SK-N-SH (cell line): Measurements from ENCODE around the gene SALL3.

Source experiments
- EP300 ChIP-seq, 2 experiments: IDR thresholded peaks; 2 replicates each; pipeline versions ENCODE4 v1.4.0 to v1.6.1; 2012; ENCODE audit warnings: borderline replicate concordance in 1 of 2, low read depth in 1 of 2, low read length in 1 of 2
- FOXM1 ChIP-seq: IDR thresholded peaks from 2 replicates; pipeline ENCODE4 v1.4.0; 2012; ENCODE audit warnings: low read depth, mild to moderate bottlenecking
- IRF3 ChIP-seq: fragments of 150-350 bp; IDR thresholded peaks from 2 replicates; pipeline ENCODE4 v1.6.1; 2016; ENCODE audit warnings: mild to moderate bottlenecking, low read depth, low read length
- MAX ChIP-seq: IDR thresholded peaks from 2 replicates; pipeline ENCODE4 v1.4.0; 2012; ENCODE audit warnings: low read depth
- NRF1 ChIP-seq: IDR thresholded peaks from 2 replicates; pipeline ENCODE4 v1.6.1; 2012; ENCODE audit warnings: low read depth, mild to moderate bottlenecking, low read length
- RCOR1 ChIP-seq: fragments of 150-350 bp; IDR thresholded peaks from 2 replicates; pipeline ENCODE4 v1.6.1; 2017; ENCODE audit warnings: antibody characterized with exemption, low read length
- RFX5 ChIP-seq: IDR thresholded peaks from 2 replicates; pipeline ENCODE4 v1.6.1; 2012; ENCODE audit warnings: mild to moderate bottlenecking, improper control_type of control experiment, low read length
- TAF1 ChIP-seq: IDR thresholded peaks from 2 replicates; pipeline ENCODE4 v1.6.1; 2012; ENCODE audit warnings: low read depth, mild to moderate bottlenecking, low read length, moderate library complexity, borderline replicate concordance
- ZBTB33 ChIP-seq: IDR thresholded peaks from 2 replicates; pipeline ENCODE4 v1.4.0; 2012; ENCODE audit warnings: low read depth, borderline replicate concordance
- TF ChIP-seq, protein P1 (sequence below): IDR thresholded peaks from 2 replicates; pipeline ENCODE4 v1.6.1; 2012; ENCODE audit warnings: mild to moderate bottlenecking, low read depth, low read length, moderate library complexity
- TF ChIP-seq, protein P2 (sequence below): fragments of 200-600 bp; sonication (generic); IDR thresholded peaks from 2 replicates; pipeline ENCODE4 v1.6.1; 2017; ENCODE audit warnings: antibody characterized with exemption, mild to moderate bottlenecking, moderate library complexity
- TF ChIP-seq, protein P3 (sequence below): fragments of 150-350 bp; IDR thresholded peaks from 2 replicates; pipeline ENCODE4 v1.6.1; 2017; ENCODE audit warnings: antibody characterized with exemption, low read length, low read depth, borderline replicate concordance

DNA sequence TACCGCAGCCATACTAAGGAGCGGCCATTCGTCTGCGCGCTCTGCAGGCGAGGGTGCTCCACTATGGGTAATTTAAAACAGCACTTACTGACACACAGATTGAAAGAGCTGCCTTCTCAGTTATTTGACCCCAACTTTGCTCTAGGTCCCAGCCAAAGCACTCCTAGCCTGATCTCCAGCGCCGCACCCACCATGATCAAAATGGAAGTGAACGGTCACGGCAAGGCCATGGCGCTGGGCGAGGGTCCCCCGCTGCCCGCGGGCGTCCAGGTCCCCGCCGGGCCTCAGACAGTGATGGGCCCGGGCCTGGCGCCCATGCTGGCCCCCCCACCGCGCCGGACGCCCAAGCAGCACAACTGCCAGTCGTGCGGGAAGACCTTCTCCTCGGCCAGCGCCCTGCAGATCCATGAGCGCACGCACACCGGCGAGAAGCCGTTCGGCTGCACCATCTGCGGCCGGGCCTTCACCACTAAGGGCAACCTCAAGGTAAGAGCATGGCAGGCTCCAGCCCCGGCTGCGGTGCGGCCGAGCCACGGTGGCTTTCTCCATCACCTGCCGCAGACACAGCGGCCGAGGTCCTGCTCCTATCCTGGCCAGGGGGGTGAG lies 15.5 kb downstream of the SALL3 start:
- TF ChIP-seq, protein P1, sequence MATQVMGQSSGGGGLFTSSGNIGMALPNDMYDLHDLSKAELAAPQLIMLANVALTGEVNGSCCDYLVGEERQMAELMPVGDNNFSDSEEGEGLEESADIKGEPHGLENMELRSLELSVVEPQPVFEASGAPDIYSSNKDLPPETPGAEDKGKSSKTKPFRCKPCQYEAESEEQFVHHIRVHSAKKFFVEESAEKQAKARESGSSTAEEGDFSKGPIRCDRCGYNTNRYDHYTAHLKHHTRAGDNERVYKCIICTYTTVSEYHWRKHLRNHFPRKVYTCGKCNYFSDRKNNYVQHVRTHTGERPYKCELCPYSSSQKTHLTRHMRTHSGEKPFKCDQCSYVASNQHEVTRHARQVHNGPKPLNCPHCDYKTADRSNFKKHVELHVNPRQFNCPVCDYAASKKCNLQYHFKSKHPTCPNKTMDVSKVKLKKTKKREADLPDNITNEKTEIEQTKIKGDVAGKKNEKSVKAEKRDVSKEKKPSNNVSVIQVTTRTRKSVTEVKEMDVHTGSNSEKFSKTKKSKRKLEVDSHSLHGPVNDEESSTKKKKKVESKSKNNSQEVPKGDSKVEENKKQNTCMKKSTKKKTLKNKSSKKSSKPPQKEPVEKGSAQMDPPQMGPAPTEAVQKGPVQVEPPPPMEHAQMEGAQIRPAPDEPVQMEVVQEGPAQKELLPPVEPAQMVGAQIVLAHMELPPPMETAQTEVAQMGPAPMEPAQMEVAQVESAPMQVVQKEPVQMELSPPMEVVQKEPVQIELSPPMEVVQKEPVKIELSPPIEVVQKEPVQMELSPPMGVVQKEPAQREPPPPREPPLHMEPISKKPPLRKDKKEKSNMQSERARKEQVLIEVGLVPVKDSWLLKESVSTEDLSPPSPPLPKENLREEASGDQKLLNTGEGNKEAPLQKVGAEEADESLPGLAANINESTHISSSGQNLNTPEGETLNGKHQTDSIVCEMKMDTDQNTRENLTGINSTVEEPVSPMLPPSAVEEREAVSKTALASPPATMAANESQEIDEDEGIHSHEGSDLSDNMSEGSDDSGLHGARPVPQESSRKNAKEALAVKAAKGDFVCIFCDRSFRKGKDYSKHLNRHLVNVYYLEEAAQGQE, result no peak
- TF ChIP-seq, protein P2, sequence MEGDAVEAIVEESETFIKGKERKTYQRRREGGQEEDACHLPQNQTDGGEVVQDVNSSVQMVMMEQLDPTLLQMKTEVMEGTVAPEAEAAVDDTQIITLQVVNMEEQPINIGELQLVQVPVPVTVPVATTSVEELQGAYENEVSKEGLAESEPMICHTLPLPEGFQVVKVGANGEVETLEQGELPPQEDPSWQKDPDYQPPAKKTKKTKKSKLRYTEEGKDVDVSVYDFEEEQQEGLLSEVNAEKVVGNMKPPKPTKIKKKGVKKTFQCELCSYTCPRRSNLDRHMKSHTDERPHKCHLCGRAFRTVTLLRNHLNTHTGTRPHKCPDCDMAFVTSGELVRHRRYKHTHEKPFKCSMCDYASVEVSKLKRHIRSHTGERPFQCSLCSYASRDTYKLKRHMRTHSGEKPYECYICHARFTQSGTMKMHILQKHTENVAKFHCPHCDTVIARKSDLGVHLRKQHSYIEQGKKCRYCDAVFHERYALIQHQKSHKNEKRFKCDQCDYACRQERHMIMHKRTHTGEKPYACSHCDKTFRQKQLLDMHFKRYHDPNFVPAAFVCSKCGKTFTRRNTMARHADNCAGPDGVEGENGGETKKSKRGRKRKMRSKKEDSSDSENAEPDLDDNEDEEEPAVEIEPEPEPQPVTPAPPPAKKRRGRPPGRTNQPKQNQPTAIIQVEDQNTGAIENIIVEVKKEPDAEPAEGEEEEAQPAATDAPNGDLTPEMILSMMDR, result no peak
- TF ChIP-seq IRF3, result no peak
- TF ChIP-seq, protein P3, sequence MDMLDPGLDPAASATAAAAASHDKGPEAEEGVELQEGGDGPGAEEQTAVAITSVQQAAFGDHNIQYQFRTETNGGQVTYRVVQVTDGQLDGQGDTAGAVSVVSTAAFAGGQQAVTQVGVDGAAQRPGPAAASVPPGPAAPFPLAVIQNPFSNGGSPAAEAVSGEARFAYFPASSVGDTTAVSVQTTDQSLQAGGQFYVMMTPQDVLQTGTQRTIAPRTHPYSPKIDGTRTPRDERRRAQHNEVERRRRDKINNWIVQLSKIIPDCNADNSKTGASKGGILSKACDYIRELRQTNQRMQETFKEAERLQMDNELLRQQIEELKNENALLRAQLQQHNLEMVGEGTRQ, result no peak
- no peak for TF ChIP-seq TAF1
- no peak for TF ChIP-seq ZBTB33
- no peak for TF ChIP-seq NRF1
- no peak for TF ChIP-seq EP300 (IDR thresholded peaks at IDR 0.05; ENCODE audit: borderline replicate concordance in 1 of 2, low read depth in 1 of 2, low read length in 1 of 2)
- TF ChIP-seq MAX, result no peak
- no peak for TF ChIP-seq RFX5
- TF ChIP-seq FOXM1, result no peak
- TF ChIP-seq RCOR1, result no peak
